Astrocyte (in vitro differentiated cells and primary cell): ENCODE measurements around the gene ATP10B. TPM values are rescaled to one million over a fixed set of nuclear protein-coding genes. Genes with fewer than 3 reads are reported as not detected.

Experiments
- DNase-seq: peaks from one replicate; pipeline ENCODE4 v3.0.0-alpha.2; 2010; ENCODE audit warnings: low read depth
- FAIRE-seq: peaks from 2 replicates; lab custom pipeline; 2011; peaks lifted over from hg19 to GRCh38; lab: Jason Lieb, UNC
- H2AFZ ChIP-seq: 2 replicates; pipeline ENCODE4 v1.6.0; 2012; ENCODE audit warnings: low read depth, low read length, inconsistent platforms
- H3K27ac ChIP-seq: 2 replicates; pipeline ENCODE4 v1.5.1; 2011; ENCODE audit warnings: low read depth, low read length, inconsistent platforms
- H3K27me3 ChIP-seq: 2 replicates; pipeline ENCODE4 v1.6.0; 2011; ENCODE audit warnings: low read length, inconsistent platforms; ENCODE audit not compliant: insufficient read depth
- H3K36me3 ChIP-seq: 2 replicates; pipeline ENCODE4 v1.5.1; 2011; ENCODE audit warnings: low read length, inconsistent platforms; ENCODE audit not compliant: insufficient read depth
- H3K4me1 ChIP-seq: 2 replicates; pipeline ENCODE4 v1.5.1; 2011; ENCODE audit warnings: low read length, inconsistent platforms; ENCODE audit not compliant: insufficient read depth
- H3K4me2 ChIP-seq: 2 replicates; pipeline ENCODE4 v1.6.0; 2012; ENCODE audit warnings: low read length, inconsistent platforms
- H3K4me3 ChIP-seq: 2 replicates; pipeline ENCODE4 v1.5.1; 2011; ENCODE audit warnings: low read depth, mild to moderate bottlenecking, low read length, inconsistent platforms; ENCODE audit not compliant: insufficient read depth
- H3K79me2 ChIP-seq: 2 replicates; pipeline ENCODE4 v1.6.0; 2012; ENCODE audit warnings: mild to moderate bottlenecking, low read length, inconsistent platforms; ENCODE audit not compliant: insufficient read depth
- H3K9ac ChIP-seq: 2 replicates; pipeline ENCODE4 v1.6.0; 2012; ENCODE audit warnings: mild to moderate bottlenecking, low read length, inconsistent platforms
- H3K9me3 ChIP-seq: 2 replicates; pipeline ENCODE4 v1.5.1; 2012; ENCODE audit warnings: low read depth, mild to moderate bottlenecking, low read length, inconsistent platforms; ENCODE audit not compliant: insufficient read depth
- H4K20me1 ChIP-seq: 2 replicates; pipeline ENCODE4 v1.6.0; 2012; ENCODE audit warnings: low read length, inconsistent platforms; ENCODE audit not compliant: insufficient read depth
- H3K27ac Mint-ChIP-seq: one replicate; pipeline ENCODE4 v1.8.0; 2021; ENCODE audit warnings: mild to moderate bottlenecking, mixed read lengths; ENCODE audit not compliant: unreplicated experiment
- H3K27me3 Mint-ChIP-seq: one replicate; pipeline ENCODE4 v1.8.0; 2021; ENCODE audit warnings: low read depth, mixed read lengths; ENCODE audit not compliant: unreplicated experiment
- H3K36me3 Mint-ChIP-seq: one replicate; pipeline ENCODE4 v1.8.0; 2021; ENCODE audit warnings: low read depth, mixed read lengths; ENCODE audit not compliant: unreplicated experiment
- H3K4me1 Mint-ChIP-seq: one replicate; pipeline ENCODE4 v1.8.0; 2021; ENCODE audit warnings: low read depth, mixed read lengths; ENCODE audit not compliant: unreplicated experiment
- H3K4me3 Mint-ChIP-seq: one replicate; pipeline ENCODE4 v1.8.0; 2021; ENCODE audit warnings: mild to moderate bottlenecking, moderate library complexity, mixed read lengths; ENCODE audit not compliant: unreplicated experiment
- H3K9me3 Mint-ChIP-seq: one replicate; pipeline ENCODE4 v1.8.0; 2021; ENCODE audit warnings: mild to moderate bottlenecking, mixed read lengths; ENCODE audit not compliant: unreplicated experiment
- CTCF ChIP-seq: IDR thresholded peaks from 2 replicates; pipeline ENCODE4 v1.5.1; 2011; ENCODE audit warnings: low read depth, mild to moderate bottlenecking, inconsistent platforms, low read length, moderate library complexity; ENCODE audit not compliant: insufficient read depth
- EZH2 ChIP-seq: IDR thresholded peaks from 2 replicates; pipeline ENCODE4 v1.6.1; 2012; ENCODE audit warnings: mild to moderate bottlenecking, low read length, inconsistent platforms; ENCODE audit not compliant: insufficient read depth
- total RNA-seq: library from RNA; stranded (reverse); gene quantifications from 2 replicates; pipeline ENCODE4 v1.2.1, GENCODE V29; 2021

Gene ATP10B
- total RNA-seq, 1 donor from 2014 or later: not detected

- H3K27ac Mint-ChIP-seq: no peak overlapping the region
- no peaks in the 10 kb centered on the region for H3K9me3 Mint-ChIP-seq
- Histone ChIP-seq H3K79me2 (no peaks in the 10 kb centered on the region), H3K4me2 (no peak overlapping the region), H3K27me3 (no peaks in the 10 kb centered on the region), H3K27ac (no peak overlapping the region), H3K4me1 (no peaks in the 10 kb centered on the region), H2AFZ (no peak overlapping the region), H3K4me3 (no peak overlapping the region), H3K9ac (no peak overlapping the region), H3K9me3 (no peaks in the 10 kb centered on the region), H4K20me1 (no peaks in the 10 kb centered on the region), H3K36me3 (no peaks in the 10 kb centered on the region)
- TF ChIP-seq EZH2: no peak
- TF ChIP-seq CTCF: no peak
- no peak for DNase-seq
- H3K27me3 Mint-ChIP-seq: no peaks in the 10 kb centered on the region
- H3K4me3 Mint-ChIP-seq: no peak overlapping the region
- peaks cover 30% of the 10 kb centered on the region for H3K4me1 Mint-ChIP-seq
- no peak for FAIRE-seq
- no peaks in the 10 kb centered on the region for H3K36me3 Mint-ChIP-seq
Measured at GRCh38 chr5:160523502-160524163, 328.4 kb downstream of the ATP10B start.

GRCh38 chr5:160521392-160521663 is 330.7 kb downstream of the ATP10B start:
- no peaks in the 10 kb centered on the region for H3K9me3 Mint-ChIP-seq
- Histone ChIP-seq H3K4me1 (no peaks in the 10 kb centered on the region), H3K27me3 (no peaks in the 10 kb centered on the region), H3K4me3 (no peak overlapping the region), H3K9me3 (no peaks in the 10 kb centered on the region), H3K27ac (no peak overlapping the region), H3K4me2 (no peak overlapping the region), H3K36me3 (no peaks in the 10 kb centered on the region), H2AFZ (no peak overlapping the region), H3K79me2 (no peaks in the 10 kb centered on the region), H4K20me1 (no peaks in the 10 kb centered on the region), H3K9ac (no peak overlapping the region)
- H3K36me3 Mint-ChIP-seq: no peaks in the 10 kb centered on the region
- H3K27ac Mint-ChIP-seq: peak overlapping the region; percentile 75
- FAIRE-seq (no peak), DNase-seq (no peak)
- TF ChIP-seq CTCF: no peak
- H3K4me3 Mint-ChIP-seq: no peak overlapping the region
- H3K27me3 Mint-ChIP-seq: no peaks in the 10 kb centered on the region
- H3K4me1 Mint-ChIP-seq: peaks cover 23% of the 10 kb centered on the region

GRCh38 chr5:160520609-160521391 is 331.2 kb downstream of the ATP10B start:
- Histone ChIP-seq H3K79me2 (no peaks in the 10 kb centered on the region), H3K9ac (no peak overlapping the region), H4K20me1 (no peaks in the 10 kb centered on the region), H3K9me3 (no peaks in the 10 kb centered on the region), H3K4me2 (no peak overlapping the region), H3K36me3 (no peaks in the 10 kb centered on the region), H3K27ac (no peak overlapping the region), H3K27me3 (no peaks in the 10 kb centered on the region), H2AFZ (no peak overlapping the region), H3K4me1 (no peaks in the 10 kb centered on the region), H3K4me3 (no peak overlapping the region)
- no peaks in the 10 kb centered on the region for H3K36me3 Mint-ChIP-seq
- no peaks in the 10 kb centered on the region for H3K27me3 Mint-ChIP-seq
- no peaks in the 10 kb centered on the region for H3K9me3 Mint-ChIP-seq
- FAIRE-seq (no peak), DNase-seq (no peak)
- H3K27ac Mint-ChIP-seq: peak overlapping the region; percentile 75
- no peak for TF ChIP-seq CTCF
- TF ChIP-seq EZH2: no peak
- peaks cover 21% of the 10 kb centered on the region for H3K4me1 Mint-ChIP-seq
- H3K4me3 Mint-ChIP-seq: no peak overlapping the region
